Esophagus squamous epithelium (tissue), 4 donors: ENCODE results near the gene CHERP.

Experiments used
- POLR2A ChIP-seq, 4 donors: fragments of 450-650 bp; IDR thresholded peaks; one replicate each; pipeline ENCODE4 v1.6.1; 2017; ENCODE audit warnings: antibody characterized with exemption in 4 of 4, mild to moderate bottlenecking in 4 of 4, moderate library complexity in 3 of 4
- TF ChIP-seq, protein P1 (sequence below), 6 experiments: fragments of 450-650 bp in 4 of 6; fragments of 200-600 bp in 2 of 6; sonication (generic) in 2 of 6; IDR thresholded peaks; one replicate each; pipeline ENCODE4 v1.5.1; 2016 to 2019; ENCODE audit warnings: antibody characterized with exemption in 6 of 6, mild to moderate bottlenecking in 4 of 6, moderate library complexity in 4 of 6

DNA sequence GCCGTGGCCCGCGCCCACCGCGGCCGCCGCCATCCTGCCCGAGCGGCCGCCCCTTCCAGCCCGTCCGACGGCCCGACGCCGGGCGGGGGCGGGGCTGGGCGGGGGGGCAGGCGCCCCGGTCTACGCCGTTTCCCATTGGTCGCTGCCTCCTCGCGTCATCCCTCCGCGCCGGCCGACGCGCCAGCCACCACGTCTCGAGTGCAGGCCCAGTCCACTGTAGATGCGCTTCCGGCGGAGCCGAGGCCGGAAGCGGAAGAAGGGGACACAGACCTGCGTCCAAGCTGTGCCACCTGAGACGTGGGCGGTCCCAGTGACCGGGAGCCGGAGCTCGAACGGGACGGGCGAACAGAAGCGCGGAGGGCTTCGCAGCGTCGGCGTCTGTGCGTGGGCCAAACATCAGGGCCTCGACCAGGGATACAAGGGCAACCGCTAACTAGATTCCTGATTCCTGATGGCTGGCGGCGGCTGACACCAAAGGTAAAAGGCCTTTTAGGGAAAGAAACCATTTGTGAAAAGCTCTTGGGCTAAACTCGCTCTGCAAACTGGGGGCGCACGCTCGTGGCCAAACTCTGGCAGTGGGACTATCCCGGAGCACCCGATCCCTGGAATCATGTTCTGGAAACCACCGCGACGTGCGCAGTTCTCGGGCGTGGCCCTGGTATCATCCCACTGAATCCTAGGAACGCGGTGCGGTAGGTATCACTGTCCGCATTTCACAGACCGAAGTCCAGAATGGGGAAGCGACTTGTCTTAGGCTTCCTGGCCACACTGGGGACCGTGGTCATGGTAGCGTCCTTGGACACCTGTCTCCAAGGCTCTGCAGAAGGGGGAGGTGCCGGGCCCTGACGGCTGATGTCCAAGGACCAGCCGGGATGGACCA, 30.3 kb upstream of the CHERP start, which contains the start of gene SLC35E1:
- TF ChIP-seq POLR2A (IDR thresholded peaks at IDR 0.05) = peak in 3 of 4 donors; percentile 68 to 77 (median 74)
- TF ChIP-seq, protein P1, sequence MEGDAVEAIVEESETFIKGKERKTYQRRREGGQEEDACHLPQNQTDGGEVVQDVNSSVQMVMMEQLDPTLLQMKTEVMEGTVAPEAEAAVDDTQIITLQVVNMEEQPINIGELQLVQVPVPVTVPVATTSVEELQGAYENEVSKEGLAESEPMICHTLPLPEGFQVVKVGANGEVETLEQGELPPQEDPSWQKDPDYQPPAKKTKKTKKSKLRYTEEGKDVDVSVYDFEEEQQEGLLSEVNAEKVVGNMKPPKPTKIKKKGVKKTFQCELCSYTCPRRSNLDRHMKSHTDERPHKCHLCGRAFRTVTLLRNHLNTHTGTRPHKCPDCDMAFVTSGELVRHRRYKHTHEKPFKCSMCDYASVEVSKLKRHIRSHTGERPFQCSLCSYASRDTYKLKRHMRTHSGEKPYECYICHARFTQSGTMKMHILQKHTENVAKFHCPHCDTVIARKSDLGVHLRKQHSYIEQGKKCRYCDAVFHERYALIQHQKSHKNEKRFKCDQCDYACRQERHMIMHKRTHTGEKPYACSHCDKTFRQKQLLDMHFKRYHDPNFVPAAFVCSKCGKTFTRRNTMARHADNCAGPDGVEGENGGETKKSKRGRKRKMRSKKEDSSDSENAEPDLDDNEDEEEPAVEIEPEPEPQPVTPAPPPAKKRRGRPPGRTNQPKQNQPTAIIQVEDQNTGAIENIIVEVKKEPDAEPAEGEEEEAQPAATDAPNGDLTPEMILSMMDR (IDR thresholded peaks at IDR 0.05) = no peak
